Stimulated activated CD4-positive, alpha-beta T cell treated with anti-CD3 and anti-CD28 coated beads, Interleukin-4, amount 100 ng/mL, for 4 hours (primary cell): ENCODE results near the gene ZNF280C.
A peak's percentile ranks its signal among the peaks of the same experiment; 100 is the strongest.
"Not testable (repeated sequence)": the region's sequence is repeated elsewhere in the genome, so short reads cannot be mapped to it uniquely, and the experiment has no call there.

Experiments
- DNase-seq, 2 experiments: peaks; one replicate each; pipeline ENCODE4 v3.0.0-alpha.2; 2020

ZNF280C gene, protein sequence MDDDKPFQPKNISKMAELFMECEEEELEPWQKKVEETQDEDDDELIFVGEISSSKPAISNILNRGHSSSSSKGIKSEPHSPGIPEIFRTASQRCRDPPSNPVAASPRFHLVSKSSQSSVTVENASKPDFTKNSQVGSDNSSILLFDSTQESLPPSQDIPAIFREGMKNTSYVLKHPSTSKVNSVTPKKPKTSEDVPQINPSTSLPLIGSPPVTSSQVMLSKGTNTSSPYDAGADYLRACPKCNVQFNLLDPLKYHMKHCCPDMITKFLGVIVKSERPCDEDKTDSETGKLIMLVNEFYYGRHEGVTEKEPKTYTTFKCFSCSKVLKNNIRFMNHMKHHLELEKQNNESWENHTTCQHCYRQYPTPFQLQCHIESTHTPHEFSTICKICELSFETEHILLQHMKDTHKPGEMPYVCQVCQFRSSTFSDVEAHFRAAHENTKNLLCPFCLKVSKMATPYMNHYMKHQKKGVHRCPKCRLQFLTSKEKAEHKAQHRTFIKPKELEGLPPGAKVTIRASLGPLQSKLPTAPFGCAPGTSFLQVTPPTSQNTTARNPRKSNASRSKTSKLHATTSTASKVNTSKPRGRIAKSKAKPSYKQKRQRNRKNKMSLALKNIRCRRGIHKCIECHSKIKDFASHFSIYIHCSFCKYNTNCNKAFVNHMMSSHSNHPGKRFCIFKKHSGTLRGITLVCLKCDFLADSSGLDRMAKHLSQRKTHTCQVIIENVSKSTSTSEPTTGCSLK

DNA sequence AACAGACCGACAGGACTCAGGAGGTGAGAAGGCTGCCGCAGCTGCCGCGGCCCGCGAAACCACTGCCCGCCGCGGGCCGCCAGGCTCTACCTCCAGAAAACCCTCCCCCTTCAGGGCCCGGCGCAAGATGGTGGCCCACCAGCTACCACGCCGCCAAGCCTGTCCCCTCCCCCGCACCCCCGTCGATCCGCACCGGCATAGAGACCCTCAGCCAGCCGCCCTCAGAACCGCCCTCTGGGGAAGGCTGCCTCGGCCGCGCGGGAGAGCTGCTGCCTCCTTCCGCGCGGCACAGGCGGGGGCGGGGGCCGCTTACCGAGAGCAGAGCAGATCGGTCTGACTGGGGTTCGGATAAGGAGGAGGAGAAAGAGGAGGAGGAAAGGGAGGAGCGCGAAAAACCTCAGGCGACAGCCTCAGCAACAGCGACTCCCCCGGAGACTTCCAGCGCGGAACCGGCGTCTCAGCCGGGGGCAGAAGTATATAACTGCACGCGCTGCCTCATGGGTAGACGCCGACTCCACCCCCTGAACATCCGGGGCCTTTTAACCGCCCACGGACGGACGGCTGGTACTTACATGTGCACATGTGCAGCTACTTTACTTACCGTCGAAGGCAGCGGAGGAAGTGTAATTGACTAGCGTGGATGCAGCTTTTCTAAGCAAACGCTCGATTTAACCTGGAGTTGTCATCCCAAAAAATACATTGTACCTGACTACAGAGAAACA lies at the start of gene ZNF280C:
Gene ZNF280C (minus strand): TSS at position 451 of the 722 bp plus-strand sequence. CDS start 8,450 bp downstream, outside the sequence.
- DNase-seq = peak; percentile 81 to 94

DNA sequence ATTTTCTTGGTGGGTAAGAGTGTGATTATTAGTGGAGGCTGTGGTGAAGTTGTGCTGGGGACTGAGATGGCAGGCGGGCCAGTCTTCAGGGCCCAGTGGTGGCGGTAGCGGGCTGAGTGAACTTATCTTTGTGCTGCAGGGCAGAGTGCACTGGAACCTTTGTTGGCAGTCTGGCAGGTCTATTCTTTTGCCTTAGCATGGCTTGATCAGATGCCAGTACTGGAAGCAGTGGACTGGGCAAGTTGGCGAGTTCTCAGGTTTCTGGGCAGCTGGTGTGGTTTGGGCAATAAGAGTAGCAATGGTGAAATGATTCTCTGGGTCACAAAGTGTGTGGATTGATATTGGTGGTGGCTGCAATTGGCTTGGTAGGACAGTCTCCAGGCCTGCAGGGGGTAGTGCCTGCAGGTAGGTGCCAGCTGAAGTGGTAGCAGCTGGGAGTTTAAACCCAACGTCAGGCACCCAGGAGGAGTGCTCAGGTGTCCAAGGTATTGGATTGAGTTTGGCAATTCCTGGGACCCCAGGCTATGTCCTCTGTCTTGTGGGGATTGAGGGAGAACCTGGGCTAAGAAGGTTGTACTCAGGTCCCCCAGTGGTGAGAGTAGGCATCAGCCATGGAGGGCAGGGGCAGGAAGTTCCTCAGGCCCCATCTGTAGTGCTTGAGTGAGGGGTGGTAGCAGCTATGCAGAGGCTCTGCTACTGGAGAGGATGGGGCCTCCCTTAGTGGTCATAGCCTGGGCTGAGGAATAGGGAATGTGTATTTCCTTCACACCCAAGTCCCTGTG lies 36.1 kb upstream of the ZNF280C start:
- no peak for DNase-seq

DNA sequence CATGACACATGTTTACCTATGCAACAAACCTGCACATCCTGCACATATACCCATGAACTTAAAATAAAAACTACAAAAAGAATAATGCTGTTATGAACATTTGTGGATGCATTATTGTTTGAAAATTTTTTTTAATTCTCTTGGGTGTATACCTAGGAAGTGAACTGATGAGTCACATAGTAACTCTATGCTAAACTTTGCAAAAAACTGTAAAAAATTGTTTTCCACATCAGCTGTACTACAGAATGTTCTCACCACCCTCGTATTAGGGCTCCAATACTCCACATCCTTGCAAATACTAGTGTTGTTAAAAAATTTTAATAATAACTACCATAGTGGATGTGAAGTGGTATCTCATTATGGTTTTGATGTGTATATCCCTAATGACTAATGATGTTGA lies 33.3 kb upstream of the ZNF280C start:
- DNase-seq = no peak

DNA sequence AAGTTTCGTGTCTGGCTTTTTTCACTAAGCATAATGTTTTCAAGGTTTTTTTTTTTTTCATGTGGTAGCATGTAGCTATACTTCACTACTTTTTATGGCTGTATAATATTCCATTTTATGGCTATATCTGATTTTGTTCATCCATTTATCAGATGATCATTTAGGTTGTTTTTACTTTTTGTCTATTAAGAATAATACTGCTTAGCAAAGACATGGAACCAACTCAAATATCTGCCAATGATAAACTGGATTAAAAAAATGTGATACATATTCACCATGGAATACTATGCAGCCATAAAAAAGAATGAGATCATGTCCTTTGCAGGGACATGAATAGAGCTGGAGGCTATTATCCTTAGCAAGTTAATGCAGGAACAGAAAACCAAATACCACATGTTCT lies 32.7 kb upstream of the ZNF280C start:
- no peak for DNase-seq

DNA sequence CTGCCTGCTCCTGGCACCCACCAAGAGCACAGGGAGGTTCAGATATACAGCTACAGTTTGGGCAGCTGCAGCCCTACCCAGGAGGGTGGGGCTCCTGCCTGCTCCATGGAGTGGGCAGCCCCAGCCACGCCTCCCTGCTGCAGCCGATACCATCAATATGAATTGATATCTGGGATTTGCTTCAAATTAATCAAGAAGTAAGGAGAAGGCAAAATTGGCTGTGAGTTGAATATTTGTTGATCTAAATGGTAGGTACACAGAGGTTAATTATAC lies 31.2 kb upstream of the ZNF280C start:
- no peak for DNase-seq

DNA sequence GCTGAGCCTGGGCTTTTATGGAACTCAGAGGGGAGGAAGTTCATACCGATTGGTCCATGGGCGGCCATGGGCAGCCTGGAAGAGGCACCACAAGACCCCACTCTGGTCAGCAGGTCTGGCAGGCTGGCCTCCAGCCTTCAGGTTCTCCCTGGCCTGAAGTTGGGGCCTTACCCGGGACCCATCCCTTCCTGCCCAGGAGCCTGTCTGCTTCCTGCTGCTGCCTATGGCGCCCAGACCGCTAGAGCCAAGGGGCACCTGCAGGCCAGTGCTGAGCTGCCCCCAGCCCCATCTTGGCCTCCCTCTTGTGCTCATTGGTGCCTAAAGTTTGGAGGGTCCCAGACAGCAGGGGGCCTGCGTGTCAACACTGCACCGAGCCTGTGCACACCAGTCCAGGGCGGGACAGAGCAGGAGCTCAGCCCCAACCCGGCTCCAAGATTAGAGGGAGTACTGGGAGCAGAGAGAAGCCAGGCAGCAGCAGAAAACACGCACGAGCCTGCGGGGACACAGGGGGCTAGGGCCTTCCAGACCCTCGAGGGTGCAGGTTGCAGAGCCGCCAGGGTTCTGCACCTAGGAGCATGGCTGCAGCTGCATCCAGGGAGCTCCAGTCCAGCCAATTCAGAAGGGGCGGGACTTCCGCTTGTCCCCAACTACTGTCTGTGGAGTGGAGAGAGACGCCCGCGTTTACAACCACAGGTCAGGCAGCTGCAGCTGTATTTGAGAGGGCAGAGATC lies 30.7 kb upstream of the ZNF280C start:
- no peak for DNase-seq

DNA sequence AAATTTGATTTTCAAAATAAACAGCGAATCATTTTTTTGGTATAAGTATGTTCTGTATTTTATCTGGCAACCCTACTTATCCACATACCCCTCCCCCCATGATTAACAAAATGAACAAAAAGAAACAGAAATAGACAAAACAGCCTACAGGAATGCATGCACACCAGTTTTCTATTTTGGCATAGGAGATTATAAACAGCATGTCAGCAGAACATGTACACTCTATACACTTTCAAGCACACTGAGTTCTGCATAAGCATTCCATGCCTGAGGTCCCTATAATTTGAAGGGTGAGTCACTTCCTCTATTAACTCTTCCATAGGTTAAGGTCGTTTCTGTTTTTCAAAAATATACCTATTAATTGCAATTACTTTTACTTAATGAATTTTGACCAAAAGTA lies 28.0 kb upstream of the ZNF280C start:
- no peak for DNase-seq

DNA sequence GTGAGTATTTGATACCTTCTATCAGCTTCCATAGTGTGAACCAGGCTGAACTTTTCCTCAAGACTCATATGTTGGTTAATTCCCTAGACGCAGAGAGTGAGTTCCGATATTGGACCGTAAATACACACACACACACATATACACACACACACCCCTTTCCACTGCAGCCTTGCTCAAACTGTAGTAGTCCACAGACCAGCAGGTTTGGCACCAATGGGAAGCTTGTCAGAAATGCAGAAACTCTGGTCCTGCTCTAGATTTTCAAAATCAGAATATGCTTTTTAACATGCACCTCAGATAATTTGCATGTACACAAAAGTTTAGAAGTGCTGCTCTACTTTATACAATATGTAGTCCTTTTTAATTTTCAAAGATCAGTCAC lies 27.6 kb upstream of the ZNF280C start:
- DNase-seq = no peak

DNA sequence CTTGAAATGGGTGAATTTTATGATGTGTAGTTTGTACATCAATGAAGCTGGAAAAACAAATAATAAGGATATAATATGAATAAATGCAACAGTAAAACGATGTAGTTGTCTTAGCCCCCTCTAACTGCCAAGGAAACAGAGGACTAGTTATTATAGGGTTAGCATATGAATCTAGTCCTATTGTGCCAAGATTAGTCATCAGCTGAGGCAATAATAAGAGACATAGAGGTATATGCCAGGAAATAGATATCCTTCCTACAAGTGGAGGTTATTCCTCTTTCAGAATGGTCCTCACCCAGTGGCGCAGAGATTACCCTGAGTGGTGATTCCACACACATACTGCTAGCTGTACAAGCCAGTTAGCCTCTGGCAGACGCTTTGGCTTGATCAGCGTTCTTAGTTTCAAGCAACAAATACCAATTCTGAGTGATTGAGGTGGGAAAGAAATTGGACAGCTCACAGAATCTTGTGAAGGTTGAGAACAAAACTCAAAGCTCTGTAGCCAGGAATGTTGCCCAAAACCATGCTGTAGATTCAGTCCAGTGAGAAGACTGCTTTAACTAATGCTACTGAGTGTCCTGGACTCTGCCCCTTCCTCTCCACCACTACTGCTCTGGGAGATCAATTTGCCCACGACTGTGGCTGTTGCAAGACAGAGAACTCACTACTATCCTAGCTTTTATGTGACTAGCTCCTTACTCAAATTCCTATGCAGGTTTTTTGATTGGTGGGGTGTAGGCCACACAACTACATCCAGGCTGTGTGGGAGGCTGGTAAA lies 27.0 kb upstream of the ZNF280C start:
- DNase-seq = no peak

DNA sequence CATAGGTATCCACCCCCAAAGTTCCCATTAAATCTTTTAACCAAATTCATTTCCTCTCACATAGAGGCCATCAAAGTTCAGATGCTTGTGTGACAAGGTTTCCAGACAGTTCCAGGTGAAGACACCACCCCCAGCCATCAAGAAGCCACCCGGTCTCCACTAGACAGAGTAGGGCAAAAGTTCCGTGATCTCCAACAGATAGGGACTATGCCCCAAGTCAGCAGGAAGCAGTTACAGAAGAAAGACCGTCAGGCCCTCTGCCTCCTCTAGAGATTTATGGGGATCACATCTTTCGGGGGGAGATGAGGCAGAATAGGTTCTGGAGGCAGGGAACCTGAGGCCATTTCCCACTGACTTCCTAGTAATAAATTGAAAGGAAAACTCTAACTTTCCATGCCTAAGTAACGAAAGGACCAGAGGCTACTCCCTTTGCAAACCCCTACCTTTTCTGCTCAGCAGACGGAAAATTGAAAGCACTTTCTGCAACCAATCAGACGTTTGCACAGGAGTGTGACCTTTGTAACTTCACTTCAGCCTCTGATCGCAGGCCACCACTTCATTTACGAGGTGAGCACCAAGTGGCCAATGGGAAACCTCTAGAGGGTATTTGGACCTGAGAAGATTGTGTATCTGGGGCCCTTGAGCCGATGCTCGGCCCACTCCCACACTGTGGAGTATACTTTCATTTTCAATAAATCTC lies 18.5 kb upstream of the ZNF280C start:
- DNase-seq = no peak

DNA sequence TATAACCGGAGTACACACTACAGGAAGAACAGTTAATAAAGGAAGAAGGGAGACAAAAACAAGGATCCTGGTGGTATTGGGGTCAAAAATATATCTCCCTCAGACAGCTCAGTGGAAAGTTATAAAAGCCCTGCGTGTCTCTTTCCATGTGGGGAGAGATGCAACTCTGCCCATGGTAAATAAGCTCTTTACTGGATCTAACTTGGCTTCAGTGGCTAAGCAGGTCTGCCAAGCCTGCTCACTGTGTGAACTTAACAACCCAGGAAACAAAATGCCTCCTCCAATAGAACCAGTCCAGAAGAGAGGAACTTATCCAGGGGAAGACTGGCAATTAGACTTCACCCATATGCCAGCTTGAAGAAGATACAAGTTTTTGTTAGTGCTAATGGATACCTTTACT lies 17.0 kb upstream of the ZNF280C start:
- DNase-seq = no peak

DNA sequence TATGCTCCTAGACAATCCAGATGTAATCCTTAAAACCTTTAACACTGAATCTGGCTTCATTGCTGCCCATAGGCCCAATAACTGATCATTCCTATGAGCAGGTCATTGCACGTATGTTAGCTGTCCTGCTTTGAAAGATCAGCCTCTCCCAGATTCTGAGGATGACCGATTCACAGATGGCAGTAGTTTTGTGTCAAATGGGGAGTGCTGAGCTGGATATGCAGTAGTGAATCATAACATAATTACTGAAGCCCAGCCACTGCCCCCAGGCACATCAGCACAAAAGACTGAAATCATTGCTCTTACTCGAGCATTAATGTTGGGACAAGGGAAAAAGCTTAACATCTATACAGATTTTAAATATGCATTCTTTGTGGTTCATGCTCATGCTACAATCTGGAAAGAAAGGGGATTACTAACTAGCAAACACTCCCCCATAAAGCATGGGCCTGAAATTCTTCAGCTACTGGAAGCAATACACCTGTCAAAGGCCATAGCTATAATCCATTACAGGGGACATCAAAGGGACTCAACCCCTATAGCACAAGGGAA lies 16.4 kb upstream of the ZNF280C start:
- no peak for DNase-seq

DNA sequence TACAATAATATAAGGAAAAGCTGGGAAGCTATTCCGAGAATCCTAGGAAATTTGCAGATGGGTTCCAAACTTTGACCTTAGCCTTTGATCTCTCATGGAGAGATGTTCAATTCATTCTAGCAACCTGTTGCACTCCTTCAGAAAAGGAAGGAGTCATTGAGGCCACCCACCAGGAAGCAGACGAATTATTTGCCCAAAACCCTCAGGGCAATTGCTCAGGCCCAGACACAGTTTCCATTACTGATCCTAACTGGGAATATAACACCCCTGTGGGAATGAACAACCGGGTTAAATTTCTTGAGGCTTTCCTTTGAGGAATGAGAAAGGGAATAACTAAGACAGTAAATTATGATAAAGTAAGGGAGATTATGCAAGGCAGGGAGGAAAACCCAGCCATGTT lies 13.5 kb upstream of the ZNF280C start:
- no peak for DNase-seq

DNA sequence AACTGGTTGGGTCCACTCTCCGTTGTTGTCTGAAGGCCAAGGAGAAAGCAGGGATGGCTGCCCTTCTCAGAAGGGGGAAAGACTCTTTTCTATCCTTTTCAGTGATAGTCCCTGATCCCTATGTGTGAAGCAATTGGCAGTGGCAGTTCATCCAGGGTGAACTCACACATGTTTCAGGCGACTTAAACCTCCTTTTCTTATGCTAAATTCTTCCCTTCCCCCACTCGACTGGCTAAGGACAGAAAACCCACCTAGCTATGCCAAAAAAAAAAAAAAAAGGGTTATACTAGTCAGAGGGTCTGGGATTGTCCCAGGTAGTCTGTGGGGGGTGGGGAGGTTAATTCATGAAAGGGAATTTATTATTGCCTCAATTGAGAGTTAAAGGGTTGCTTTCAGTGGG lies 12.2 kb upstream of the ZNF280C start:
- no peak for DNase-seq

DNA sequence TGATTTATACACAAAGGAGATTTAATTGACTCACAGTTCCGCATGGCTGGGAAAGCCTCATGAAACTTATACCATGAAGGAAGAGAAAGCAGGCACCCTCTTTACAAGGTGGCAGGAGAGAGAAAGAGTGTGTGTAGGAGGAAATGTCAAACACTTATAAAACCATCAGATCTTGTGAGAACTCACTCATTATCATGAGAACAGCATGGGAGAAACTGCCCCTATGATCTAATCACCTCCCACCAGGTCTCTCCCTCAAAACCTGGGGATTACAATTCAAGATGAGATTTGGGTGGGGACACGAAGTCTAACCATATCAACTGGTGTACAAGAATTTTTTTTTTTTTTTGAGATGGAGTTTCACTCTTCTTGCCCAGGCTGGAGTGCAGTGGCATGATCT lies 3.6 kb upstream of the ZNF280C start:
- not testable (repeated sequence) for DNase-seq

DNA sequence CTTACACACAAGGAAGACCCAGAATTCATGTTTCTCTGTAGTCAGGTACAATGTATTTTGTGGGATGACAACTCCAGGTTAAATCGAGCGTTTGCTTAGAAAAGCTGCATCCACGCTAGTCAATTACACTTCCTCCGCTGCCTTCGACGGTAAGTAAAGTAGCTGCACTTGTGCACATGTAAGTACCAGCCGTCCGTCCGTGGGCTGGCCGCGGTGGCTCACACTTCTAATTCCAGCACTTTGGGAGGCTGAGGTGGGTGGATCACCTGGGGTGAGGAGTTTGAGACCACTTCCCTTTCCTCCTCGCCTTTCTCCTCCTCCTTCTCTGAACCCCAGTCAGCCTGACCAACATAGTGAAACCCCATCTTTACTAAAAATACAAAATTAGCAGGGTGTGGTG lies 692 bp upstream of the ZNF280C start:
- not testable (repeated sequence) for DNase-seq

DNA sequence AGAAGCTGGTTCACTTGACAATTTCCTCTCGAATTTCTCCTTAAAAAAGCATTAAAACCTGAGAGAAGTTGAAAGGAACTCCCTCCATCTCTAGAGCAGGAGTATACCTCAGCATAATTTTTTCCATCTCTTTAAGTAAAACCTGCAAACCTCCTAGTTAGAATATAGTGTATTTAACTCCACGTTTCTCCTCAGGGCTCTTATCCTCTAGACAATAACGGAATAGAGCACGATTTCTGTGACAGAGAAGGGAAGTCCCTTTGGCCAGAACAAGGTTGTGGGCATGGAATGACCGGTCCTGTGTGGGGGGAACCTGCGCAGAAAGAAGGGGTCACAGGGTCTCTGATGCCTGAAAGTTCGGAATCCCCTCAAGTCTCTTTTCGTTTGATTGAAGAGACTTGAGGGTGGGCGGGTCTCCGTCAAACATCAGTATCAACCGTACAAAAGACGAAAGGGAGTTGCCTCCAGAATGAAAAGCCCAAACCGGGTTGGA lies 697 bp downstream of the ZNF280C start:
- no peak for DNase-seq

DNA sequence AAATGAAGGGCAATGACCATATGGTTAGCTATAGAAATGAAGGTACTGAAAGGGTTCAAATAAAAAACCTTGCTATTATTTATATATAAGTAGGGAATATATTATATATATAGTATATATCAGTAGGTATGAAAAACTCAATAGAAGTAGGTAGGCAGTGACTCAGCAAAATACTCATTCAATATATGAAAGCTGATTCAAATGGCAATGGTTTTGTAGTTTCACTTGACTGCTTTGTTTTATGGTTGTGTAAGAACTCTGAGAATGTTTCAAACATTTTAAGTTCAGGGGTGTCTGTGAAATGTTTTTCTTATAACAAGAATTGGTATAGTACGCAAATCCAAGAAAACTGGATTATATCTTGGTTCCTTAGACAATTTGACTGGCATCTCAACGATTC lies 4.1 kb downstream of the ZNF280C start:
- no peak for DNase-seq

DNA sequence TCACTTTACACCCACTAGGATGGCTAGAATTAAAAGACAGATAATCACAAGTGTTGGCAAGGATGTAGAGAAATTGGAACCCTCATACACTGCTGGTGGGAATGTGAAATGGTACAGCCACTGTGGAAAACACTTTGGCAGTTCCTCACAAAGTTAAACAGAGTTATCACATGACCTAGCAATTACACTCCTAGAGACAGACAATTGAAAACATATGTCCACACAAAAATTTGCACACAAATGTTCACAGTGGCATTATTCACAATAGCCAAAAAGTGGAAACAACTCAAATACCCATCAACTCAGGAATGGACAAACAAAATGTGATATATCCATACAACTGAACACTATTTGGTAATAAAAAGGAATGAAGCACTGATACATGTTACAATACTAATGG lies 5.7 kb downstream of the ZNF280C start:
- DNase-seq = no peak

DNA sequence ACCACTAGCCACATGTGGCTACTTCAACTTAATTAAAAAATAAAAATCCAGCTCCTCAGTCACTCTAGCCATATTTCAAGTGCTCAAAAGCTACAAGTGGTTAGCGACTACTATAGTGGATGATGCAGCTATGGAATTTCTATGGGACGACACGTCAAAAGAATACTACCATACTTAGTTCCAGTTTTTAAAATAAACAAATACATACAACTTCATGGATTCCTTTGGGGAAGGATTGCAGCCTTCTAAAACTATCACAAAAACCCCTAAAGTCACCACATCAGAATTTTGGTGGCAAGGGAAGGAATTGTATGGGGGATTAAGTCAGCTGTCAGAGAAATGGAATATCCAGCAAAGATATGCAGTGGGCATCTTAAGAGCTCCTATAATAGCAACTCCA lies 6.5 kb downstream of the ZNF280C start:
- no peak for DNase-seq
